HG02970 (cell line): ENCODE results near the gene ZNF598.
A peak's percentile ranks its signal among the peaks of the same experiment; 100 is the strongest.

Experiments used
- ATAC-seq: cut with Tn5 transposase; IDR thresholded peaks from one replicate; pipeline ENCODE4 v1.9.1; 2021; ENCODE audit warnings: mild to moderate bottlenecking, moderate library complexity, moderate number of reproducible peaks; ENCODE audit not compliant: unreplicated experiment, low FRiP score

Gene ZNF598

GRCh38 chr16:2008631-2009163 lies 924 bp downstream of the ZNF598 start:
- no peak for ATAC-seq

- no peak for ATAC-seq
Observed at GRCh38 chr16:2008009-2008526, 1.6 kb downstream of the ZNF598 start.

GRCh38 chr16:2007081-2007836 lies 2.4 kb downstream of the ZNF598 start:
- ATAC-seq: no peak

GRCh38 chr16:2006317-2006716 lies 3.3 kb downstream of the ZNF598 start:
- ATAC-seq: no peak

- no peak for ATAC-seq
Observed at GRCh38 chr16:2005646-2006045, 4.0 kb downstream of the ZNF598 start.

- no peak for ATAC-seq
Observed at GRCh38 chr16:2004795-2005517, 4.7 kb downstream of the ZNF598 start.

- ATAC-seq: peak; percentile 58
Observed at GRCh38 chr16:2003827-2004641, 5.6 kb downstream of the ZNF598 start.

GRCh38 chr16:2003231-2003826 lies 6.3 kb downstream of the ZNF598 start:
- no peak for ATAC-seq

GRCh38 chr16:2002406-2003230 lies 7.0 kb downstream of the ZNF598 start:
- no peak for ATAC-seq

- ATAC-seq: no peak
Observed at GRCh38 chr16:2001456-2002355, 7.9 kb downstream of the ZNF598 start.

GRCh38 chr16:2001035-2001434 lies 8.6 kb downstream of the ZNF598 start:
- no peak for ATAC-seq

GRCh38 chr16:1999866-2000514 lies 9.6 kb downstream of the ZNF598 start:
- no peak for ATAC-seq

GRCh38 chr16:1998852-1999801 lies 10.5 kb downstream of the ZNF598 start:
- no peak for ATAC-seq

GRCh38 chr16:1998360-1998835 lies 11.2 kb downstream of the ZNF598 start:
- ATAC-seq: no peak

- no peak for ATAC-seq
Observed at GRCh38 chr16:1997494-1998359, 11.9 kb downstream of the ZNF598 start.

- ATAC-seq: no peak
Observed at GRCh38 chr16:1993731-1994131, 15.9 kb downstream of the ZNF598 start.
